ENCODE results near the gene CLDN14. TPM values are rescaled to one million over a fixed set of nuclear protein-coding genes. Genes with fewer than 3 reads are reported as not detected.

Gene CLDN14
- total RNA-seq, 1 donor from 2014 or later = not detected

GRCh38 chr21:36513430-36513829 lies 33.5 kb upstream of the CLDN14 start:
- Mint-ChIP-seq H3K36me3 (ENCODE audit: unreplicated experiment) (no peaks in the 10 kb centered on the region), H3K9me3 (ENCODE audit: unreplicated experiment) (no peaks in the 10 kb centered on the region), H3K4me3 (ENCODE audit: unreplicated experiment) (no peak overlapping the region), H3K27me3 (ENCODE audit: unreplicated experiment) (peaks cover 3% of the 10 kb centered on the region), H3K27ac (ENCODE audit: unreplicated experiment) (no peak overlapping the region), H3K4me1 (ENCODE audit: low read depth, unreplicated experiment) (no peaks in the 10 kb centered on the region)
- TF ChIP-seq, protein P1, sequence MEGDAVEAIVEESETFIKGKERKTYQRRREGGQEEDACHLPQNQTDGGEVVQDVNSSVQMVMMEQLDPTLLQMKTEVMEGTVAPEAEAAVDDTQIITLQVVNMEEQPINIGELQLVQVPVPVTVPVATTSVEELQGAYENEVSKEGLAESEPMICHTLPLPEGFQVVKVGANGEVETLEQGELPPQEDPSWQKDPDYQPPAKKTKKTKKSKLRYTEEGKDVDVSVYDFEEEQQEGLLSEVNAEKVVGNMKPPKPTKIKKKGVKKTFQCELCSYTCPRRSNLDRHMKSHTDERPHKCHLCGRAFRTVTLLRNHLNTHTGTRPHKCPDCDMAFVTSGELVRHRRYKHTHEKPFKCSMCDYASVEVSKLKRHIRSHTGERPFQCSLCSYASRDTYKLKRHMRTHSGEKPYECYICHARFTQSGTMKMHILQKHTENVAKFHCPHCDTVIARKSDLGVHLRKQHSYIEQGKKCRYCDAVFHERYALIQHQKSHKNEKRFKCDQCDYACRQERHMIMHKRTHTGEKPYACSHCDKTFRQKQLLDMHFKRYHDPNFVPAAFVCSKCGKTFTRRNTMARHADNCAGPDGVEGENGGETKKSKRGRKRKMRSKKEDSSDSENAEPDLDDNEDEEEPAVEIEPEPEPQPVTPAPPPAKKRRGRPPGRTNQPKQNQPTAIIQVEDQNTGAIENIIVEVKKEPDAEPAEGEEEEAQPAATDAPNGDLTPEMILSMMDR (IDR thresholded peaks at IDR 0.05; ENCODE audit: partially characterized antibody, unreplicated experiment) = no peak
- no peak for DNase-seq

- Mint-ChIP-seq H3K9me3 (ENCODE audit: unreplicated experiment) (no peaks in the 10 kb centered on the region), H3K36me3 (ENCODE audit: unreplicated experiment) (no peaks in the 10 kb centered on the region), H3K4me3 (ENCODE audit: unreplicated experiment) (no peak overlapping the region), H3K27ac (ENCODE audit: unreplicated experiment) (no peak overlapping the region), H3K4me1 (ENCODE audit: low read depth, unreplicated experiment) (no peaks in the 10 kb centered on the region), H3K27me3 (ENCODE audit: unreplicated experiment) (peaks cover 3% of the 10 kb centered on the region)
- TF ChIP-seq, protein P1 (IDR thresholded peaks at IDR 0.05; ENCODE audit: partially characterized antibody, unreplicated experiment) = no peak
- DNase-seq = no peak
Measured at GRCh38 chr21:36512971-36513370, 33.0 kb upstream of the CLDN14 start.

GRCh38 chr21:36511484-36512220 lies 31.7 kb upstream of the CLDN14 start:
- no peak for DNase-seq
- Mint-ChIP-seq H3K4me3 (ENCODE audit: unreplicated experiment) (no peak overlapping the region), H3K4me1 (ENCODE audit: low read depth, unreplicated experiment) (no peaks in the 10 kb centered on the region), H3K9me3 (ENCODE audit: unreplicated experiment) (no peaks in the 10 kb centered on the region), H3K27me3 (ENCODE audit: unreplicated experiment) (peaks cover 3% of the 10 kb centered on the region), H3K36me3 (ENCODE audit: unreplicated experiment) (no peaks in the 10 kb centered on the region), H3K27ac (ENCODE audit: unreplicated experiment) (no peak overlapping the region)
- TF ChIP-seq, protein P1 (IDR thresholded peaks at IDR 0.05; ENCODE audit: partially characterized antibody, unreplicated experiment) = no peak

- H3K27ac Mint-ChIP-seq (ENCODE audit: unreplicated experiment) = no peak overlapping the region
- H3K4me3 Mint-ChIP-seq (ENCODE audit: unreplicated experiment) = no peak overlapping the region
- H3K27me3 Mint-ChIP-seq (ENCODE audit: unreplicated experiment) = peaks cover 3% of the 10 kb centered on the region
- H3K36me3 Mint-ChIP-seq (ENCODE audit: unreplicated experiment) = no peaks in the 10 kb centered on the region
- DNase-seq = no peak
- no peaks in the 10 kb centered on the region for H3K9me3 Mint-ChIP-seq (ENCODE audit: unreplicated experiment)
- H3K4me1 Mint-ChIP-seq (ENCODE audit: low read depth, unreplicated experiment) = no peaks in the 10 kb centered on the region
- TF ChIP-seq, protein P1 (IDR thresholded peaks at IDR 0.05; ENCODE audit: partially characterized antibody, unreplicated experiment) = no peak
Measured at GRCh38 chr21:36510911-36511310, 31.0 kb upstream of the CLDN14 start.

- Mint-ChIP-seq H3K27ac (ENCODE audit: unreplicated experiment) (no peak overlapping the region), H3K4me3 (ENCODE audit: unreplicated experiment) (no peak overlapping the region), H3K36me3 (ENCODE audit: unreplicated experiment) (no peaks in the 10 kb centered on the region), H3K4me1 (ENCODE audit: low read depth, unreplicated experiment) (no peaks in the 10 kb centered on the region), H3K27me3 (ENCODE audit: unreplicated experiment) (peaks cover 3% of the 10 kb centered on the region), H3K9me3 (ENCODE audit: unreplicated experiment) (no peaks in the 10 kb centered on the region)
- TF ChIP-seq, protein P1 (IDR thresholded peaks at IDR 0.05; ENCODE audit: partially characterized antibody, unreplicated experiment) = no peak
- DNase-seq = no peak
Measured at GRCh38 chr21:36509973-36510664, 30.2 kb upstream of the CLDN14 start.
